GM19239 (cell line): ENCODE data around the gene GNAL.

Experiments used
- DNase-seq: peaks from one replicate; pipeline ENCODE4 v3.0.0; 2011; ENCODE audit warnings: low spot score; ENCODE audit not compliant: insufficient read length
- FAIRE-seq: peaks from 2 replicates; lab custom pipeline; 2011; peaks lifted over from hg19 to GRCh38; lab: Jason Lieb, UNC

The GNAL gene

GRCh38 chr18:11757084-11757590 lies 68.1 kb downstream of the GNAL start:
- FAIRE-seq = no peak
- no peak for DNase-seq

GRCh38 chr18:11759456-11759855 lies 70.4 kb downstream of the GNAL start:
- FAIRE-seq = no peak

GRCh38 chr18:11760498-11761167 lies 71.6 kb downstream of the GNAL start:
- no peak for DNase-seq
- FAIRE-seq = no peak

More at GRCh38 chr18:11759456-11759855, 70.4 kb downstream of the GNAL start:
- no peak for DNase-seq

- FAIRE-seq (no peak), DNase-seq (no peak)
These were observed 72.5 kb downstream of the GNAL start for GRCh38 chr18:11761553-11761952.

- no peak for FAIRE-seq
These were observed 73.4 kb downstream of the GNAL start for GRCh38 chr18:11762429-11762828.

GRCh38 chr18:11767329-11767728 lies 78.3 kb downstream of the GNAL start:
- no peak for FAIRE-seq
- no peak for DNase-seq

More at GRCh38 chr18:11762429-11762828, 73.4 kb downstream of the GNAL start:
- no peak for DNase-seq

GRCh38 chr18:11767935-11768334 lies 78.9 kb downstream of the GNAL start:
- FAIRE-seq (no peak), DNase-seq (no peak)

- no peak for FAIRE-seq
- no peak for DNase-seq
These were observed 86.5 kb downstream of the GNAL start for GRCh38 chr18:11775436-11776174.

GRCh38 chr18:11780042-11780441 lies 91.0 kb downstream of the GNAL start:
- no peak for FAIRE-seq

GRCh38 chr18:11783716-11784331 lies 94.8 kb downstream of the GNAL start:
- FAIRE-seq (no peak), DNase-seq (no peak)

More at GRCh38 chr18:11780042-11780441, 91.0 kb downstream of the GNAL start:
- no peak for DNase-seq

GRCh38 chr18:11784674-11785304 lies 95.7 kb downstream of the GNAL start:
- DNase-seq = no peak
- FAIRE-seq = no peak

GRCh38 chr18:11785444-11786055 lies 96.5 kb downstream of the GNAL start:
- FAIRE-seq (no peak), DNase-seq (no peak)

GRCh38 chr18:11789716-11790510 lies 100.8 kb downstream of the GNAL start:
- no peak for FAIRE-seq
- DNase-seq = no peak

- FAIRE-seq (no peak), DNase-seq (no peak)
These were observed 102.1 kb downstream of the GNAL start for GRCh38 chr18:11791131-11791530.

- FAIRE-seq (no peak), DNase-seq (no peak)
These were observed 103.6 kb downstream of the GNAL start for GRCh38 chr18:11792632-11793031.

GRCh38 chr18:11794195-11794594 lies 105.1 kb downstream of the GNAL start:
- FAIRE-seq (no peak), DNase-seq (no peak)

GRCh38 chr18:11795916-11796315 lies 106.9 kb downstream of the GNAL start:
- FAIRE-seq (no peak), DNase-seq (no peak)

- no peak for FAIRE-seq
These were observed 109.2 kb downstream of the GNAL start for GRCh38 chr18:11798271-11798670.

GRCh38 chr18:11799066-11799465 lies 110.0 kb downstream of the GNAL start:
- DNase-seq = no peak
- FAIRE-seq = no peak

More at GRCh38 chr18:11798271-11798670, 109.2 kb downstream of the GNAL start:
- no peak for DNase-seq
